DOHH2 (cell line): ENCODE measurements around the gene SCN1B.

Experiments used
- H3F3A ChIP-seq: fragments of 200-600 bp; sonication (generic), shearing (Covaris generic); 2 replicates; pipeline ENCODE4 v1.6.0; 2016; ENCODE audit warnings: antibody characterized with exemption, mild to moderate bottlenecking; ENCODE audit not compliant: control insufficient read depth, insufficient read depth
- H3K27ac ChIP-seq: fragments of 200-600 bp; sonication (generic); 2 replicates; pipeline ENCODE4 v1.5.1; 2014; ENCODE audit warnings: low read depth, mild to moderate bottlenecking, low read length, moderate library complexity
- H3K27me3 ChIP-seq: fragments of 200-600 bp; sonication (generic); 2 replicates; pipeline ENCODE4 v1.6.1; 2014; ENCODE audit warnings: mild to moderate bottlenecking, low read length, mixed read lengths; ENCODE audit not compliant: control insufficient read depth
- H3K36me3 ChIP-seq: fragments of 200-600 bp; sonication (generic); 2 replicates; pipeline ENCODE4 v1.6.1; 2014; ENCODE audit warnings: mild to moderate bottlenecking, low read length, moderate library complexity, mixed read lengths; ENCODE audit not compliant: control insufficient read depth
- H3K4me1 ChIP-seq: fragments of 200-600 bp; sonication (generic); 2 replicates; pipeline ENCODE4 v1.6.1; 2014; ENCODE audit warnings: mild to moderate bottlenecking, low read length, mixed read lengths; ENCODE audit not compliant: control insufficient read depth
- H3K4me2 ChIP-seq: fragments of 200-600 bp; sonication (generic); 2 replicates; pipeline ENCODE4 v1.6.0; 2014; ENCODE audit warnings: mild to moderate bottlenecking, low read length, moderate library complexity
- H3K4me3 ChIP-seq: fragments of 200-600 bp; sonication (generic); 2 replicates; pipeline ENCODE4 v1.5.1; 2014; ENCODE audit warnings: mild to moderate bottlenecking, low read length, mixed read lengths
- H3K79me2 ChIP-seq: fragments of 200-600 bp; sonication (generic); 2 replicates; pipeline ENCODE4 v1.6.1; 2014; ENCODE audit warnings: mild to moderate bottlenecking, low read length, mixed read lengths; ENCODE audit not compliant: control insufficient read depth
- H3K9me2 ChIP-seq: fragments of 200-600 bp; sonication (generic); replicated peaks from 2 replicates; pipeline ENCODE4 v1.6.1; 2014; ENCODE audit warnings: mild to moderate bottlenecking, low read length, mixed read lengths; ENCODE audit not compliant: control insufficient read depth
- H3K9me3 ChIP-seq: fragments of 200-600 bp; sonication (generic); 2 replicates; pipeline ENCODE4 v1.6.1; 2014; ENCODE audit warnings: antibody characterized with exemption, low read length, mixed read lengths; ENCODE audit not compliant: control insufficient read depth, insufficient read depth
- H4K20me1 ChIP-seq: fragments of 200-600 bp; sonication (generic); 2 replicates; pipeline ENCODE4 v1.6.0; 2014; ENCODE audit warnings: low read depth, mild to moderate bottlenecking, antibody characterized with exemption, low read length, moderate library complexity; ENCODE audit not compliant: control insufficient read depth, insufficient read depth
- CTCF ChIP-seq: fragments of 200-600 bp; sonication (generic); IDR thresholded peaks from one replicate; pipeline ENCODE4 v1.5.1; 2014; ENCODE audit warnings: antibody characterized with exemption, mild to moderate bottlenecking, low read depth, low read length; ENCODE audit not compliant: poor library complexity, severe bottlenecking
- EZH2phosphoT487 ChIP-seq: fragments of 200-600 bp; sonication (generic); IDR thresholded peaks from 2 replicates; pipeline ENCODE4 v1.6.1; 2017; ENCODE audit warnings: borderline replicate concordance, mild to moderate bottlenecking, antibody characterized with exemption, low read length, moderate library complexity, mixed read lengths

The SCN1B gene

GRCh38 chr19:35015270-35015953 lies 14.9 kb upstream of the SCN1B start:
- H3K4me3 ChIP-seq: no peak overlapping the region
- no peak overlapping the region for H3K4me2 ChIP-seq
- TF ChIP-seq EZH2phosphoT487 (no peak), CTCF (no peak)
- peaks cover 10% of the 10 kb centered on the region; the same call in 1 of the 2 replicates for H3K4me1 ChIP-seq
- peaks cover 85% of the 10 kb centered on the region for H3K36me3 ChIP-seq
- H4K20me1 ChIP-seq: no peaks in the 10 kb centered on the region
- H3K27me3 ChIP-seq: no peaks in the 10 kb centered on the region
- no peak overlapping the region for H3K27ac ChIP-seq
- H3K79me2 ChIP-seq: no peaks in the 10 kb centered on the region
- no peaks in the 10 kb centered on the region for H3K9me3 ChIP-seq
- no peaks in the 10 kb centered on the region for H3F3A ChIP-seq
- no peaks in the 10 kb centered on the region for H3K9me2 ChIP-seq

GRCh38 chr19:35015954-35016351 lies 14.3 kb upstream of the SCN1B start:
- Histone ChIP-seq H3K36me3 (peaks cover 87% of the 10 kb centered on the region), H3K4me2 (no peak overlapping the region), H3K4me3 (no peak overlapping the region), H3K27me3 (no peaks in the 10 kb centered on the region), H3K79me2 (no peaks in the 10 kb centered on the region), H4K20me1 (no peaks in the 10 kb centered on the region), H3K9me2 (no peaks in the 10 kb centered on the region), H3F3A (no peaks in the 10 kb centered on the region), H3K27ac (no peak overlapping the region), H3K4me1 (peaks cover 10% of the 10 kb centered on the region; the same call in 1 of the 2 replicates), H3K9me3 (no peaks in the 10 kb centered on the region)
- TF ChIP-seq CTCF (no peak), EZH2phosphoT487 (no peak)

- Histone ChIP-seq H3K27me3 (no peaks in the 10 kb centered on the region), H3K9me2 (no peaks in the 10 kb centered on the region), H4K20me1 (no peaks in the 10 kb centered on the region), H3K36me3 (peaks cover 85% of the 10 kb centered on the region), H3K4me2 (no peak overlapping the region), H3K4me1 (peaks cover 6% of the 10 kb centered on the region; the same call in 1 of the 2 replicates), H3K79me2 (no peaks in the 10 kb centered on the region), H3K27ac (no peak overlapping the region), H3K4me3 (no peak overlapping the region), H3K9me3 (no peaks in the 10 kb centered on the region), H3F3A (no peaks in the 10 kb centered on the region)
- TF ChIP-seq EZH2phosphoT487: no peak
- TF ChIP-seq CTCF: no peak
Measured at GRCh38 chr19:35017507-35017906, 12.8 kb upstream of the SCN1B start.
